Islet of Langerhans (tissue), 1 donor: ENCODE data around the gene TRIM44.

Source experiments
- FAIRE-seq: peaks from one replicate; lab custom pipeline; 2011; peaks lifted over from hg19 to GRCh38; lab: Jason Lieb, UNC

TRIM44 gene

GRCh38 chr11:35717520-35717919 lies 54.9 kb downstream of the TRIM44 start:
- FAIRE-seq: no peak

GRCh38 chr11:35721651-35722282 lies 59.2 kb downstream of the TRIM44 start:
- FAIRE-seq: no peak

GRCh38 chr11:35722641-35723040 lies 60.1 kb downstream of the TRIM44 start:
- FAIRE-seq: no peak

- no peak for FAIRE-seq
These were observed 60.9 kb downstream of the TRIM44 start for GRCh38 chr11:35723493-35723892.

GRCh38 chr11:35723913-35724312 lies 61.3 kb downstream of the TRIM44 start:
- no peak for FAIRE-seq

- FAIRE-seq: no peak
These were observed 63.3 kb downstream of the TRIM44 start for GRCh38 chr11:35725885-35726284.

- no peak for FAIRE-seq
These were observed 64.6 kb downstream of the TRIM44 start for GRCh38 chr11:35727140-35727539.

GRCh38 chr11:35730254-35730653 lies 67.7 kb downstream of the TRIM44 start:
- peak; percentile 13 for FAIRE-seq

- FAIRE-seq: no peak
These were observed 72.3 kb downstream of the TRIM44 start for GRCh38 chr11:35734669-35735410.

- no peak for FAIRE-seq
These were observed 72.8 kb downstream of the TRIM44 start for GRCh38 chr11:35735411-35735810.

- no peak for FAIRE-seq
These were observed 73.3 kb downstream of the TRIM44 start for GRCh38 chr11:35735903-35736302.

GRCh38 chr11:35736952-35737351 lies 74.4 kb downstream of the TRIM44 start:
- FAIRE-seq: no peak

- no peak for FAIRE-seq
These were observed 77.7 kb downstream of the TRIM44 start for GRCh38 chr11:35740061-35740799.

- FAIRE-seq: no peak
These were observed 80.3 kb downstream of the TRIM44 start for GRCh38 chr11:35742707-35743454.

GRCh38 chr11:35746356-35747153 lies 84.0 kb downstream of the TRIM44 start:
- no peak for FAIRE-seq

GRCh38 chr11:35747668-35748067 lies 85.1 kb downstream of the TRIM44 start:
- no peak for FAIRE-seq

- FAIRE-seq: no peak
These were observed 86.1 kb downstream of the TRIM44 start for GRCh38 chr11:35748644-35749043.

- no peak for FAIRE-seq
These were observed 87.7 kb downstream of the TRIM44 start for GRCh38 chr11:35750315-35750714.

GRCh38 chr11:35750981-35751663 lies 88.5 kb downstream of the TRIM44 start:
- FAIRE-seq: no peak

- peak; percentile 91 for FAIRE-seq
These were observed 89.1 kb downstream of the TRIM44 start for GRCh38 chr11:35751664-35752061.

- no peak for FAIRE-seq
These were observed 89.5 kb downstream of the TRIM44 start for GRCh38 chr11:35752115-35752514.
